ENCODE measurements around the gene CYP1A1. TPM values are rescaled to one million over a fixed set of nuclear protein-coding genes. Genes with fewer than 3 reads are reported as not detected.

The CYP1A1 gene
- total and polyA plus RNA-seq, 9 of the 15 experiments (the other 6 are each of a cell fraction or from before 2014, with no cell fraction given) = 0.04 to 0.13 (median 0.05) TPM; not detected in 5

DNA sequence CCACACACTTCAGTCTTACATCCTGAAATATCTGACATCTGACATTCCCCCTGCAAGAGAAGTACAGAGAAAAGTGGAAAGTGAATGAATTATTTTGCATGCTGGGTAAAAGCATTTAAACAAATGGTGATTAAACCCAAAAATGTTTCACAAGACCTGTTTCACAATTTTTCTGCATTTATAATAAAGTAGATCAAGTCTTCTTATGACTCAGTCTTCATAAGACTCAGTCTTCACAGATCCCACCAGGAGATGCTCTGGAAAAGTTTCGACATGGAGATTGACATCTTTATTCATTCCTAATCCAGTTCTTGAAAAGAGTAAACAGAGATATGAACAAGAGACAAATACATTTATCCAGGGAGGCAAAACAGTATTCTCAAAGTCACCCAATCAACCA is 16.3 kb downstream of the CYP1A1 start (continued):
- TF ChIP-seq CREB3 (tag; conservative IDR thresholded peaks at IDR 0.05; ENCODE audit: low read depth) (no peak), BMI1 (IDR thresholded peaks at IDR 0.05; ENCODE audit: low read length) (no peak), MXI1 (IDR thresholded peaks at IDR 0.05; ENCODE audit: low read depth, low read length) (no peak), NFE2 (IDR thresholded peaks at IDR 0.05; ENCODE audit: low read depth) (no peak), SMARCA4 (IDR thresholded peaks at IDR 0.05) (no peak)

DNA sequence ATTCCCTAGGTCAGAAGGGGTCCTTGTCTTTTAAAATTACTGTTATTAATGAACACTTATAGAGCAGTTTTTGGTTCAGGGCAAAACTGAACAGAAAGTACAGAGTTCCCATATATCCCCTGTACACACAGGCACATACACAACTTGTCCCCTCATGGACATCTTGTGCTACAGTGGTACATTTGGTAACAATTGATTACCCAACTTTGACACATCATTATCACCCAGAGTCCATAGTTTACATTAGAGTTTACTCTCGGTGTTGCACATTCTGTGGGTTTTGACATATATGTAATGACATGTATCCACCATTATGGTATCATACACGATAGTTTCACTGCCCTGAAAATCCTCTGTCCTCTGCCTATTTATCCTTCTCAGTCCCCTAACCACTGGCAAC is 28.5 kb downstream of the CYP1A1 start:
- Histone ChIP-seq H3K4me2 (ENCODE audit: insufficient read depth, low read length) (peak overlapping the region; percentile 100), H4K20me1 (replicated peaks; ENCODE audit: control insufficient read depth, insufficient read depth, low read length) (no peaks in the 10 kb centered on the region), H3K27me3 (ENCODE audit: control insufficient read depth in 2 of 2, insufficient read depth in 2 of 2, low read length in 2 of 2) (peaks cover 0 to under 1% of the 10 kb centered on the region in 2 experiments; a peak in 1 of 5 replicates), H3K9ac (ENCODE audit: insufficient read depth in 1 of 2, low read depth in 2 of 2, low read length in 2 of 2) (peak overlapping the region in 1 of 2 experiments; percentile 93; a peak in 2 of 4 replicates), H3K27ac (ENCODE audit: extremely low read depth, low read depth, low read length) (peak overlapping the region; percentile 83; the same call in 1 of the 3 replicates), H3K79me2 (ENCODE audit: control insufficient read depth, insufficient read depth, low read length) (peaks cover 34% of the 10 kb centered on the region), H3K9me3 (replicated peaks; ENCODE audit: control insufficient read depth, insufficient read depth, low read depth, low read length) (no peaks in the 10 kb centered on the region), H3K36me3 (ENCODE audit: control insufficient read depth, insufficient read depth, low read length) (no peaks in the 10 kb centered on the region), H3K9me1 (ENCODE audit: control insufficient read depth, insufficient read depth, low read length) (no peaks in the 10 kb centered on the region), H2AFZ (ENCODE audit: low read depth, low read length) (peak overlapping the region; percentile 99), H3K4me1 (replicated peaks in 1 of 2; ENCODE audit: control insufficient read depth in 2 of 2, insufficient read depth in 2 of 2, low read length in 2 of 2) (peaks cover 0 to 5% of the 10 kb centered on the region in 2 experiments; a peak in 2 of 5 replicates), H3K4me3 (peak overlapping the region; percentile 95)
- POLR2A ChIA-PET = interaction anchor here (0.6 to 1.5 kb wide), 4 partner anchors 20 to 660 kb away, joined by 3 read pairs; no protein-coding TSS in a partner anchor
- BruUV-seq (replicated peaks) = no TSS peak
- ATAC-seq (no peak), FAIRE-seq (no peak), DNase-seq (ENCODE audit: extremely low read depth in 1 of 4, low spot score in 3 of 4) (no peak)
- intact Hi-C loops (cut with micrococcal nuclease) = no loop called here
- in situ Hi-C loops (cut with MboI) = no loop called here
- CTCF ChIA-PET (ENCODE audit: low intra/inter-chr PET ratio) = no interaction called here
- TF ChIP-seq DMBX1 (CRISPR knock-in tag; IDR thresholded peaks at IDR 0.05; ENCODE audit: borderline replicate concordance) (no peak), SMAD4 (CRISPR knock-in tag; conservative IDR thresholded peaks at IDR 0.05) (no peak), KAT2B (IDR thresholded peaks at IDR 0.05; ENCODE audit: low read depth, low read length) (no peak), RHOXF2B (CRISPR knock-in tag; conservative IDR thresholded peaks at IDR 0.05) (no peak)
- 21% methylated on average over 2 of the region's 2 CpGs for WGBS (ENCODE audit: insufficient coverage, low coverage, missing lambda C conversion rate)
